ENCODE results near the gene VAT1.

- TF ChIP-seq CTCF (IDR thresholded peaks at IDR 0.05; ENCODE audit: poor library complexity): no peak
- TF ChIP-seq EZH2 (IDR thresholded peaks at IDR 0.05; ENCODE audit: borderline replicate concordance): no peak
Measured at GRCh38 chr17:43025766-43026537, 3.8 kb upstream of the VAT1 start.
